GM21367 (cell line): ENCODE measurements around the gene GPR156.

Source experiments
- ATAC-seq: cut with Tn5 transposase; IDR thresholded peaks from one replicate; pipeline ENCODE4 v1.9.1; 2021; ENCODE audit not compliant: unreplicated experiment

The GPR156 gene

DNA sequence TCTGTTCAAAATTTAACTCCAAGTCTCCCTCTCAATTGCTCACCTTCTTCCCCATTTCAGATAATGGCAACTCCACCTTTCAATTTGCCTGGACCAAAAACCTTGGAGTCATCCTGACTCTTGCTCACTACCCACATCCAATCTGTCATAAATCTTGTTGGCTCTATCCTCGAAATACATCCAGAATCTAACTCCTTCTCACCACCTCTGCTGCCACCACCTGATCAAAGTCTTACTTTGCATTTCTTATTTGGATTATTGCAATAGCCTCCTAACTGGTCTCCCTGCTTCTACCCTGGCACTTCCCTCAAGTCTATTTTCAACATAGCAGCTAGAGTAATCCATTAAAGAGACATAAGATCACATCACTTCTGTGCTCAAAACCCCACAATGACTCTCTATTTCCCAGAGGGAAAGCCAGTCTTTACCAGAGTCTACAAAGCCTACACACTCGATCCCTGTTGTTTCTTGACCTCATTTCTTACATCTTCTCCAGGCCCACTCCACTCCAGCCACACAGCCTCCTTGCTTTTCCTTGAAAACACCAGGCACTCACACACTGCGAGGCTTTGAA, 86.6 kb downstream of the GPR156 start:
- ATAC-seq: no peak

- no peak for ATAC-seq
Observed at GRCh38 chr3:120196812-120197211, 88.2 kb downstream of the GPR156 start.

DNA sequence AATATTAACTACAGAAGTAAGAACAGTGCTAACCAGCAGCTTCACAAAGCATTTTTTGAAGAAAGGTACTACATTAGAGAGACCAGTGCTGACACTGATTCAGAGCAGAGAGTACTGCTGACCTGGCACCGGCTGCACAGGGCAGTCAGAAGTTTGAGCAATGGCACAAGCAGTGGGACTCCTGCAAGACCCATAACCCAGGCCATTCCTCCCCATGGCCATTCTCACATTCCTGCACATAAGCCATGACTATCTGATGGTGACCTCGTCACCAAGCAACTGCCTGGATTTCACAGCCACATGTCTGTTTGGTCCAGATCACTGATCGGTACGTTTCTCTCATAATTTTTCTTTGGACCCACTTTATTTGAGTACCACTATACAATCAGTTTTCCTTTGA, 88.7 kb downstream of the GPR156 start:
- ATAC-seq: no peak

DNA sequence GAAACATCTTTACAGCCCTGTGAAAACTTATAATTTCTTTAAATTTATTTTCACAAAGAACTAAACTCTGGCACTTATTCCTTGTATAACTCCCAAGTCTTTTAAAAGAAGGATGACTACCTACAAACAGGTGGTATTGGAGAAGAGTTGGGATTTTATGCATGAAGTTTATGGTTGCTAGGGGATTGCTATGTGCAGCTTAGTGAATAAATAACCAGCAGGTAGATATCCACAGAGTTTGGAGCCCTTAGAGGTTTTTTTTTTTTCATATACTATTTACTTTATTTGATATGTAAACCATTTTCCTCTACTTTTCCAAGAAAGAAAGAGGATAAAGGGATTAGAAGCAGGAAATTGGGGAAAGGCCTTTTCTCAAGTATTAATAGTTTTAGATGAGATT, 91.5 kb downstream of the GPR156 start:
- ATAC-seq: no peak

DNA sequence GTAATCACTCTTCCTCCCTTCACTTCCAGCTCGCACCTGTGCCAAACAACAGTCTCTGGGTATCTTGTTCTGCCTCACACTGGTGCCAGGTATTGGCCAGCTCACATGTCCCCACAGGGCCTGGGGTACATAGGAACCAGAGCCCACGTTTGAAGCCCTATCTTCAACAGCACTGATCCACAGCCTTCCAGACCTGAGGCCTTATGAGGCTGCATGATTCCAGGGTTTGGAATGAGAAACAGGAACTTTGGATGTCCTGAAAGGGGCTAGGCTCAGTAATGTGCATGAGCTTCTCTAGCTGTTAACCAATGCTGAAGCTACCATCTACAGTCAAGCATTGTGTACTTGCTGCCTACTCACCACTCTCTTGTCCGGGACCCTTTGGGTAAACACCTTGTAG, 92.4 kb downstream of the GPR156 start:
- ATAC-seq: no peak

- ATAC-seq: no peak
Observed at GRCh38 chr3:120192159-120192558, 92.9 kb downstream of the GPR156 start.

DNA sequence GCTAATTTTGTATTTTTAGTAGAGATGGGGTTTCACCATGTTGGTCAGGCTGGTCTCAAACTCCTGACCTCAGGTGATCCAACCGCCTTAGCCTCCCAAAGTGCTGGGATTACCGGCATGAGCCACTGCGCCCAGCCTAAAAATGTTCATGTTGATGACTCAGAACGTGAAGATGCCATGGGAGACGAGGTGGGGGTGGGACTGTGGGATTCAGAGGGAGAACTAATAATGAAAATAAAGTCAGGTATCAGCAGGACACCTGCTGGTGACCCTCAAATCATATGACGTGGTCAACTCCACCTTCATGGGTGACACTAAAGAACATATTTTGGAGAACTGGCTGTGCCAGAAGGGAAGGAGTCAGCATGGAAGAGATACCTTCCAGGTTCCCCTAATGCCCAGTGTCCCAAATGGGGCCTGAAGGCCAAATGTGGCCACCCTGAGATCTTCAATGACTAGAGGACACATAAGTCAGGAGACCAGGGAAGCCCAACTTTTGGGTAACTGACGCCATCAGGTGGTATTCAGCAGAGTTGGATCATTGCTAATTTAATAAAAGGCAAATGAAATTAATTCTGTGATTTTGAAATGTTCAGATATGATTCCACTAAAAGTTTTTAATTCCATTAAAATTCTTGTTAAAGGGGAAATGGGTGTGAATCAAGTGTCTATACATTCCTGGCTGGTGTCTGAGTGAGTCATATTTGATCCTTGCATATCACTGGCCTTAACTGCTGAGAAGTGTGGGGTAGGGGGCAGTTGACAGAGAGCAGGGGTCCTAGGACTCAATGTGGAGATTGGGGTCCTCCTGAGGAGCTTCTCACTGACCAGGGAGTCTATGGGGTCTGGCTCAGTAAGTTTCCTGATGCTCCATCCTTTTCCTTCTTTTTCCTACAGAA, 102.2 kb downstream of the GPR156 start:
- ATAC-seq: no peak

GRCh38 chr3:120181632-120182031, 103.4 kb downstream of the GPR156 start:
- ATAC-seq: no peak

DNA sequence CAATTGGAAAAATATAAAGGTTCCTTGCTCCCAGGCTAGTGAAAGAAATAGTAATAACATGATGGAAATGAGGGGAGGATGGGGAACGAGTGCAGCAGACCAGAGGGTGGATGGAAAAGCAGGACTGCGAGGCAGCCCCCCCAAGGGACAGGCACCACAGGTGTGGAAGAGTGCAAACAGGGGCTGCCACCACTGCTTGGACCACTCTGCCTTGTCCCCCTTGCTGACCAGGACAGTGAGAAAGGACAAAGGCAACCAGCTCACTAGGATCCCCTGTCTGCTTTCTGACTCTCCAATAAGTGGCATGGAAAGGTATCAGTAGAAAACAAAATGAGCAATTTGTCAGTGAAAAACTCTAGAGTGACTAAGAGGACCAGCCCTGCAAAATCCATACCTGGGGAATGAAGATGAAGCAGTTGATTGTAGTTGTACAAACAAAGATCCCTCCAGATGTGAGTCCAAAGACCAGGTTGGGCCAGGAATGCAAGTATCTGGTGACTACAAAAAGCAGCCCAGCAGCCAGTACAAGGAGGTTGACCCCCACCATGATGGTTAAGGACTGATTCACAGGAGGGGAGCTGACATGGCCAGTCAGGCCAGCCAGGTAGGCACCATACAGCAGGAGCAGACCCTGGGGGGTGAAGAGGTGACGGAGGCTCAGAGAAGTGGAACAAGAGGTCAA, 104.2 kb downstream of the GPR156 start:
- no peak for ATAC-seq

DNA sequence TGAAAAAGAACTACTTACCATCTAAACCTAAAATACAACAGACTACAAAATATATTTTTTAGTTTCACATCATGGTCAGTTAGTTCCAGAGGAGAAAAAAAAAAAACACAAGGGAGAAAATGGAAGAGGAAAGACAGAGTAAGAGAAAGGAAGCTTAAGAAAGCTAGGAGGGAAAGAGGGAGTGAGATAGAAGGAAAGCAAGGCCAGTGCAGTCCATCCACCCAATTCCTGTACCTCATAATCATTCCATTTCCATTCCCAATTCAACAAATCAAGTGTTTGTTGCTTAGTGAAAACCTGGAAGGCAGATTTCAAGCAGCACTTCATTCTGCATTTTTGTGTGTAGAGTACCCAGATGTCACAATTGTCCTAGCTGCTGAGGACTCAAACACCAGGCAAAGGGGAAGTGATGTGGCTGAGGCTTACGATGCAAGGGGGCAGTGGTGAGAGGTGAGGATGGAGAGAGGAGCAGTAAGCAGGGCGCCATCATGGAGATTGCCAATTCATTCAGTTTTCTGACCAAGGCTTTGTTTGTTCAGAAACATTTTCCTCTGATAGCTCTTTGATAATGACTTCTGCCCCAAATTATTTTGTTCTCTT, 107.2 kb downstream of the GPR156 start:
- no peak for ATAC-seq

- no peak for ATAC-seq
Observed at GRCh38 chr3:120177151-120177550, 107.9 kb downstream of the GPR156 start.

DNA sequence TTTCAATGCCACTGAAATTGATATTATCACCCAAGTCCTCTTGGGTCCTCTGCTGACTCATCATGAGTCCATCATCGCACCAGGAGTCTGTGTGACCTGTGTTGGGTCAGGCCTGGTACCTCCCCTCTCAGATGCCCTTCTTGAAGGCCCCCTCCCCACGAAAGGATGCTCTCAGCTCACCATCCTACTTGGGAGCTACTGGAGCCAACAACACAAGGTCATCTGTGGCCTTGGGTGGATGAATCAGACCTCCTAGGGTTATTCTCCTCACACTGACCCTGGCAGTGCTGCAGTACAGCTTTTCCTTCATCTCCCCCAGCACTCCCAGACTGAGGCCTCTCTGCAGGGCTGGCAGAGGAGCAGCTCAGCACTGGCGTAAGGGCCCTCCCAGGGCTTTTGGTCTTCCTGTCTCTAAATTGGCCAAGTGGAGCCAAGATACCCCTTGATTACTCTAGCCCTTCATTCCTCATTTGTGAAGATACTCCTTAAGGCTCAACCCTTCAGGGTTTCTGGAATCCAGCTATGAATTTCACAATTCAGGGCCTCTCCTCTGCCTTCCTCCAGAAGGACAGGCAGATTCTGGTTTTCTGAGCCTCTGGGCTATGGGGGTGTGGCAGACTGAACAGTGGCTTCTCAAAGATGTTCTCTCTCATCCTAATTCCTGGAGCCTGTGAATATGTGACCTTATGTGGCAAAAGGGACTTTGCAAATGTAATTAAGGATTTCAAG, 110.0 kb downstream of the GPR156 start:
- no peak for ATAC-seq

DNA sequence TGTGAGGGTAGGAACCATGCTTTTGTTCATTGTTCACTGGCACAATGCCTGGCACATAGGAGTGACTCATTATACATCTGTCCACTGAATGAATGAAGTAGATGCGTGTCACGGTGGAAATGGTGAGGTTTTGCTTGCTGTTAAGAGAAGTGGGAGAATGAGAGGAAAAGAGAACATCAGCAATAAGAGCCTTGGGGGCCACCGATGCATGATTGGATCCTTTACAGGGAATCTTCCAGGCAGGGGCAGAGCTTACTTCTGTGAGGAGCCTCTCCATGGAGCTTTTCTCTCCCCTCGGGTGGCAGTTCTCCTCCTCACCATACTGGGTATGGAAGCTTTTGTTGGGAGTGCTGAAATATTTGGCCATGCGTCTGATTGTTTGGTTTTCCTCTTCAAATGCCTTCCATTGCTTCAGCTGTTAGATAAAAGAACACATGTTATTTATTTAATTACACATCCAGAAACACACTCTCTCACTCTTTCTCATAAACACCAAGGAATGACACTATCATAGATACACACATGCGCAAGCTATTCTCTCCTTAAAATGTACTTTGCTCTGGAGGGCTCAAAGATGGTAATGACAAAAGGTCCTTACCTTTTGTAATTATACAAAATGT, 111.9 kb downstream of the GPR156 start:
- ATAC-seq: no peak

- ATAC-seq: no peak
Observed at GRCh38 chr3:120172070-120172469, 113.0 kb downstream of the GPR156 start.

GRCh38 chr3:120171134-120171873, 113.7 kb downstream of the GPR156 start:
- ATAC-seq: no peak

DNA sequence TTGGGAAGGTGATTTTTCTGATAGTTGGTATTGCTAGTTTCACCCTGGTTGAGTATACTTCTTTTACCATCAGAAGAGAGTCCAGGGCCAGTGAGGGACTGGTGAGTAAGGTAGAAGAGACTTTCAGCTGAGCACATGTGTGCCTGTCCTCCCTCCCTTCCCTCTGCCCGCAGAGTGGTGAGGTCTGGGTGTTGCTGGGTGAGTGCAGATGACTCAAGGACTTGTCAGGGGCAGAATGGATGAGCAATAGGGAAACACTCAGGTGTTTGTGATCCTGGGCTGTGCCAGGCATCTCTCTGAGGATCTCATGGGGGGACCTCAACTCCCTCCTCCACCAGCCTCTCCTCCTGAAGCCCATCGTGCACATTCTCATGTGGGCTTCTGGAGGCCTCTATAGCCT, 114.8 kb downstream of the GPR156 start:
- no peak for ATAC-seq

- ATAC-seq: no peak
Observed at GRCh38 chr3:120169407-120169806, 115.6 kb downstream of the GPR156 start.

GRCh38 chr3:120168611-120169010, 116.4 kb downstream of the GPR156 start:
- no peak for ATAC-seq

GRCh38 chr3:120168038-120168437, 117.0 kb downstream of the GPR156 start:
- ATAC-seq: no peak

DNA sequence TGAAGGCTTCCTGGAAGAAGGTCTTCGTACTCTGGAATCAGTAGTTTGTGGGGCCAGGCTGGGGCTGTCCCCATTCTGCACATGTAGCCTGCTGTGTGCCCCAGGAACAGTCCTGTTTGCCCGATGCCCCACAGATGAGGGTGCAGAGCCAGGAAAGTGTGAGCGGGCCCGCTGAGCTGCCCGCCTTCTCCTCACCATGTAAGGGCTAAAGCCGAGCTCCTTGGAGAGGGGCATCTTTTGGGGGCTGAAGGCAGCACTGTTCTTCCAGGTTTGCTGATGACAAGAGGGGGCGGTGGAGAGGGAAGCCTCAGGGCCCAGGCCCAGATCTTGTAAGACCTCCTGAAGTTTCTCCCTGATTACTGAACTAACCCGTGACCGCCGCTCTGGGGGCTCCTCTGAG, 117.5 kb downstream of the GPR156 start:
- no peak for ATAC-seq
